Measurements from ENCODE around the gene KCNQ1.

KCNQ1 gene

DNA sequence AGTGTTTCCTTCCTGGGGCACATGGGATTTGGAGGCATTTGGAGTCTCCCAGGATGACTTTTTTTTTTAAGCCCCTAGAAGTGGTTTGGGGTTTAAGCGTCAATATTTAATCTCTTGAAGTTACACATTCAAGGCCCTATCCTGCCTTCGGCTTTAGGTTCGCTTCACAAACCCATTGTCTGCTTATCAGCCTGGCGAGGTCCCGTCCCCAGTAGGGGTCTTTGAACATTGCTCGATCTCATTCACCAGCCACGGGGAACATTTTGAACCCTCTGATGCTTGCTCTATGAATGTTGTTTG lies 75.9 kb downstream of the KCNQ1 start:
- Histone ChIP-seq H3K4me3 (ENCODE audit: low read depth in 1 of 2, low read length in 2 of 2) (no peak overlapping the region), H3K36me3 (ENCODE audit: insufficient read depth, low read length) (no peaks in the 10 kb centered on the region), H2AFZ (ENCODE audit: low read depth, low read length) (no peak overlapping the region), H3K27ac (ENCODE audit: low read length) (no peak overlapping the region), H3K79me2 (ENCODE audit: insufficient read depth, low read length) (no peaks in the 10 kb centered on the region), H3K27me3 (ENCODE audit: insufficient read depth, low read length, poor library complexity) (no peaks in the 10 kb centered on the region), H4K20me1 (ENCODE audit: insufficient read depth, low read length) (no peaks in the 10 kb centered on the region), H3K4me2 (ENCODE audit: insufficient read depth, low read length) (no peak overlapping the region), H3K4me1 (ENCODE audit: insufficient read depth, low read length) (no peaks in the 10 kb centered on the region), H3K9ac (ENCODE audit: low read depth, low read length) (no peak overlapping the region), H3K9me3 (ENCODE audit: insufficient read depth, low read length, severe bottlenecking) (no peaks in the 10 kb centered on the region)
- ATAC-seq (ENCODE audit: insufficient read depth, low read depth) (no peak), DNase-seq (no peak)
- TF ChIP-seq EZH2 (IDR thresholded peaks at IDR 0.05; ENCODE audit: borderline replicate concordance, low read depth, low read length, severe bottlenecking) (no peak), CTCF (IDR thresholded peaks at IDR 0.05; ENCODE audit: borderline replicate concordance, extremely low read depth, low read length, poor library complexity, severe bottlenecking) (no peak)

DNA sequence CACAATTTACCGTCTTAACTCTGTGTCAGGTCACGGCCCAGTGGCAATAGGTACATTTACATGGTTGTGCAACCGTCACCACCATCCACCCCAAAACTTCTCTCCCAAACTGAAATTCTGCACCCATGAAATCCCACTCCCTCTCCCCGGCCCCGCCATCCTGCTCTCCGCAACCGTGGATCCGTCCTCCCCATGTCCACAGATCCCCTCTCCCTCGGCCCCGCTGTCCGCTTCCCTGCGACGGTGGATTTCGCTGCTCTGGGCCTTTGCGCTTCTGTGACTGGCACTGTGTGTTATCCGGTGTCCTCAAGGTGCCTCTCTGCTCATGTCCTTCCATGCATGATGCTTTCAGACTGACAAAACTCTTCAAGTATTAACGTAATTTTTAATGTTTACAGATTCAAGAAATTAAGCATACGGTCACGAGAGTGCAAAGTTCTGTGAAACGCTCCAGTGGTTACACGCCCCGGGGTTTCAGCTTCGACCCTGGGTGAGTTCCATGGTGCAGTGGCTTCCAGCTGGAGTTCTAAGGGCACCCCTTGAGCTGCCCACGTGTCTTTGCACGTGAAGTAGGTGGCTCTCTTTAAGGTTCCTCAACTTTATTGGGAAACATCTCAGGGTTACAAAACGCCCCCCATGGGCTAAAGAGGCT lies 76.4 kb downstream of the KCNQ1 start:
- Histone ChIP-seq H3K4me3 (ENCODE audit: low read depth in 1 of 2, low read length in 2 of 2) (no peak overlapping the region), H3K79me2 (ENCODE audit: insufficient read depth, low read length) (no peaks in the 10 kb centered on the region), H3K27ac (ENCODE audit: low read length) (no peak overlapping the region), H3K9me3 (ENCODE audit: insufficient read depth, low read length, severe bottlenecking) (no peaks in the 10 kb centered on the region), H3K4me2 (ENCODE audit: insufficient read depth, low read length) (no peak overlapping the region), H3K27me3 (ENCODE audit: insufficient read depth, low read length, poor library complexity) (no peaks in the 10 kb centered on the region), H4K20me1 (ENCODE audit: insufficient read depth, low read length) (no peaks in the 10 kb centered on the region), H2AFZ (ENCODE audit: low read depth, low read length) (no peak overlapping the region), H3K36me3 (ENCODE audit: insufficient read depth, low read length) (no peaks in the 10 kb centered on the region), H3K9ac (ENCODE audit: low read depth, low read length) (no peak overlapping the region), H3K4me1 (ENCODE audit: insufficient read depth, low read length) (no peaks in the 10 kb centered on the region)
- TF ChIP-seq EZH2 (IDR thresholded peaks at IDR 0.05; ENCODE audit: borderline replicate concordance, low read depth, low read length, severe bottlenecking) (no peak), CTCF (IDR thresholded peaks at IDR 0.05; ENCODE audit: borderline replicate concordance, extremely low read depth, low read length, poor library complexity, severe bottlenecking) (no peak)
- ATAC-seq (ENCODE audit: insufficient read depth, low read depth) (no peak), DNase-seq (no peak)

DNA sequence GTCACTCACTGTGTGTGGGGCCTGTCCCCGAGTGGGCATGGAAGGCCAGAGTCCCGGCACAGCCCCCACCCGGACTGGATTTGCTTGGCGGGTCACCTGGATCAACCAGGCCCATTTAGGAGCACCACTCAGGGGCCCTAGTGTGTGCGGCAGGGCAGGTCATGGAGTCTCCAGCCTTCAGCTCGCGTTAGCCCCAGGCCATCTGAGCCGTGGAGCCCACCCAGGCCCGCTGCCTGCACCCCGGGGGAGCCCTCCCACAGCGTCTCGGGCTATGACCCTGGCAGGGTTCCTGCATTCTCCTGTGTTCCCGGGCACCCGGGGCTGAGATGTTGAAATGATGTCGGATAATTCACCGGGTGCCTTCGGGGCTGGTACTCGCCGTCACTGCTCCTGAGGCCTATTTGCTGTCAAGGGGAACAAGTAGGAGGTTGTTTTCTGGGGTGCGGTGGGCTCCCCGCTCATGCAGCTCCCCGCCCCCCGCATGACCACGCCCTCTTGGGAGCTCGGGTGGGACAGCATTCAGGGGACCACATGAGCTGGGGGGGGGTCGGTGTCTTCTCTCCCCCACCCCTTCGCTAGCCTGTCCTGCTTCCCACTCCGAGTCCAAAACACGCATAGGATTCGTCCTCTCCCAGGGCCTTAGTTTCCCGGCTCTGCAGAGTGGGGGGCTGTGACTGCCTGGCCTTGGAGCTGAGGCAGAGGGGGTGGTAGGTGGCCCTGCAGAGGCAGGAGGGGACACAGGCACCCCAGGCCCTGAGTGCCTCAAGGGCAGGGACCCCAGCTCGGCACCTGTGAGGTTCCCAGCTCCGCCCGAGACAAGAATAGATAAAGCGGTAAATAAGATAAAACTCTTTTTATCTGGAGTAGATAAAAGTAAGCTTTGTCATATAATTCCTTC lies 77.2 kb downstream of the KCNQ1 start:
- peak; percentile 2 for DNase-seq
- H4K20me1 ChIP-seq (ENCODE audit: insufficient read depth, low read length): no peaks in the 10 kb centered on the region

More for the DNA sequence above, 77.2 kb downstream of the KCNQ1 start:
- Histone ChIP-seq H2AFZ (ENCODE audit: low read depth, low read length) (no peak overlapping the region), H3K9me3 (ENCODE audit: insufficient read depth, low read length, severe bottlenecking) (no peaks in the 10 kb centered on the region), H3K4me3 (ENCODE audit: low read depth in 1 of 2, low read length in 2 of 2) (no peak overlapping the region), H3K9ac (ENCODE audit: low read depth, low read length) (no peak overlapping the region), H3K79me2 (ENCODE audit: insufficient read depth, low read length) (no peaks in the 10 kb centered on the region), H3K27me3 (ENCODE audit: insufficient read depth, low read length, poor library complexity) (no peaks in the 10 kb centered on the region), H3K36me3 (ENCODE audit: insufficient read depth, low read length) (no peaks in the 10 kb centered on the region), H3K4me2 (ENCODE audit: insufficient read depth, low read length) (no peak overlapping the region), H3K27ac (ENCODE audit: low read length) (no peak overlapping the region), H3K4me1 (ENCODE audit: insufficient read depth, low read length) (no peaks in the 10 kb centered on the region)
- TF ChIP-seq EZH2 (IDR thresholded peaks at IDR 0.05; ENCODE audit: borderline replicate concordance, low read depth, low read length, severe bottlenecking): no peak
- no peak for TF ChIP-seq CTCF (IDR thresholded peaks at IDR 0.05; ENCODE audit: borderline replicate concordance, extremely low read depth, low read length, poor library complexity, severe bottlenecking)
- ATAC-seq (ENCODE audit: insufficient read depth, low read depth): no peak
